Endothelial cell of umbilical vein (primary cell): ENCODE measurements around the gene CPLX1. TPM values are rescaled to one million over a fixed set of nuclear protein-coding genes. Genes with fewer than 3 reads are reported as not detected.

ENCODE experiments used
- BruUV-seq: library from RNA; stranded (reverse); fragments of 400-500 nt; replicated peaks from 2 replicates; lab custom pipeline; 2021; lab: Mats Ljungman, UMichigan
- CTCF ChIA-PET: fragments of 300-600, 350-600 bp; sonication (Branson Sonifier 250); formaldehyde crosslinking; loops from one replicate; lab custom pipeline; 2021; ENCODE audit warnings: antibody characterized with exemption, inconsistent platforms; lab: Charles Lee
- POLR2A ChIA-PET: fragments of 300-600, 350-600 bp; sonication (Branson Sonifier 250); formaldehyde crosslinking; loops from one replicate; lab custom pipeline; 2021; ENCODE audit warnings: antibody characterized with exemption, inconsistent platforms; lab: Charles Lee
- DNase-seq: peaks from one replicate; pipeline ENCODE4 v3.0.0-alpha.2; 2011; ENCODE audit warnings: low read depth, low spot score
- FAIRE-seq: peaks from 2 replicates; lab custom pipeline; 2011; peaks lifted over from hg19 to GRCh38; lab: Jason Lieb, UNC
- H2AFZ ChIP-seq: 2 replicates; pipeline ENCODE4 v1.6.0; 2012; ENCODE audit warnings: low read depth, low read length, control low read depth, inconsistent platforms
- H3K27ac ChIP-seq: 2 replicates; pipeline ENCODE4 v1.5.1; 2011; ENCODE audit warnings: low read depth, mild to moderate bottlenecking, control low read depth, low read length, moderate library complexity; ENCODE audit not compliant: insufficient read depth
- H3K27me3 ChIP-seq, 2 experiments: 2 replicates each; pipeline versions ENCODE4 v1.6.0 to v1.6.1; 2011; ENCODE audit warnings: low read length in 2 of 2, mixed read lengths in 1 of 2; ENCODE audit not compliant: control insufficient read depth in 2 of 2, insufficient read depth in 2 of 2
- H3K36me3 ChIP-seq, 2 experiments: 2 replicates in 1 of 2; 3 replicates in 1 of 2; pipeline ENCODE4 v1.5.1; 2011; ENCODE audit warnings: low read length in 2 of 2, mild to moderate bottlenecking in 1 of 2, moderate library complexity in 1 of 2; ENCODE audit not compliant: control insufficient read depth in 2 of 2, insufficient read depth in 2 of 2; ENCODE audit errors: extremely low read depth in 1 of 2
- H3K4me1 ChIP-seq: 3 replicates; pipeline ENCODE4 v1.5.1; 2011; ENCODE audit warnings: mild to moderate bottlenecking, low read length; ENCODE audit not compliant: control insufficient read depth, insufficient read depth; ENCODE audit errors: extremely low read depth
- H3K4me2 ChIP-seq: 2 replicates; pipeline ENCODE4 v1.6.1; 2011; ENCODE audit warnings: low read length, control low read depth, mixed read lengths; ENCODE audit not compliant: insufficient read depth
- H3K4me3 ChIP-seq, 3 experiments: fragments of 200-600 bp in 1 of 3; sonication (generic), shearing (Covaris generic) in 1 of 3; replicated peaks in 1 of 3; 2 replicates each; pipeline ENCODE4 v1.5.1; 2011 to 2016; ENCODE audit warnings: control low read depth in 3 of 3, low read length in 3 of 3, mild to moderate bottlenecking in 2 of 3, inconsistent platforms in 1 of 3, low read depth in 1 of 3, moderate library complexity in 1 of 3; ENCODE audit not compliant: insufficient read depth in 1 of 3
- H3K79me2 ChIP-seq: 2 replicates; pipeline ENCODE4 v1.6.0; 2012; ENCODE audit warnings: low read length, inconsistent platforms; ENCODE audit not compliant: control insufficient read depth, insufficient read depth
- H3K9ac ChIP-seq: replicated peaks from 2 replicates; pipeline ENCODE3; 2011; ENCODE audit warnings: low read length, control low read depth; ENCODE audit not compliant: insufficient read depth; ENCODE audit errors: extremely low read depth
- H3K9me1 ChIP-seq: replicated peaks from 3 replicates; pipeline ENCODE4 v1.6.0; 2011; ENCODE audit warnings: mild to moderate bottlenecking, low read length; ENCODE audit not compliant: control insufficient read depth, insufficient read depth; ENCODE audit errors: extremely low read depth
- H3K9me3 ChIP-seq: replicated peaks from 2 replicates; pipeline ENCODE4 v1.5.1; 2012; ENCODE audit warnings: low read length, inconsistent platforms; ENCODE audit not compliant: control insufficient read depth, insufficient read depth
- H4K20me1 ChIP-seq: replicated peaks from 2 replicates; pipeline ENCODE3; 2011; ENCODE audit warnings: mild to moderate bottlenecking, low read length; ENCODE audit not compliant: control insufficient read depth, insufficient read depth; ENCODE audit errors: extremely low read depth
- CTCF ChIP-seq, 2 donors: IDR thresholded peaks; 1 replicate in 1 of 2; 2 replicates in 1 of 2; pipeline ENCODE4 v1.5.1; 2011; ENCODE audit warnings: low read length in 2 of 2, mild to moderate bottlenecking in 2 of 2, moderate library complexity in 2 of 2, control low read depth in 1 of 2, inconsistent platforms in 1 of 2, low read depth in 1 of 2; ENCODE audit not compliant: insufficient read depth in 1 of 2; ENCODE audit errors: extremely low read depth in 1 of 2
- EZH2 ChIP-seq: IDR thresholded peaks from 2 replicates; pipeline ENCODE4 v1.6.1; 2012; ENCODE audit warnings: borderline replicate concordance, low read depth, mild to moderate bottlenecking, moderate library complexity, low read length, inconsistent platforms; ENCODE audit not compliant: severe bottlenecking
- FOS ChIP-seq: IDR thresholded peaks from 2 replicates; pipeline ENCODE4 v1.6.1; 2011; ENCODE audit warnings: mild to moderate bottlenecking, low read length, moderate library complexity, borderline replicate concordance; ENCODE audit not compliant: insufficient read depth
- GATA2 ChIP-seq: IDR thresholded peaks from 2 replicates; pipeline ENCODE4 v1.7.0; 2011; ENCODE audit warnings: low read depth, mild to moderate bottlenecking, moderate library complexity, mixed read lengths, low read length; ENCODE audit not compliant: insufficient read length, insufficient read depth
- JUN ChIP-seq: IDR thresholded peaks from 2 replicates; pipeline ENCODE4 v1.6.1; 2011; ENCODE audit warnings: borderline replicate concordance, low read depth; ENCODE audit not compliant: insufficient read length, insufficient read depth
- MAX ChIP-seq: IDR thresholded peaks from 2 replicates; pipeline ENCODE4 v1.6.1; 2011; ENCODE audit not compliant: insufficient read depth, insufficient read length
- MYC ChIP-seq: IDR thresholded peaks from one replicate; pipeline ENCODE4 v1.6.1; 2011; ENCODE audit warnings: mild to moderate bottlenecking, low read depth, low read length
- POLR2A ChIP-seq: IDR thresholded peaks from 2 replicates; pipeline ENCODE4 v1.6.1; 2012; ENCODE audit warnings: low read depth, mild to moderate bottlenecking, control low read depth, low read length
- POLR2AphosphoS5 ChIP-seq: IDR thresholded peaks from 2 replicates; pipeline ENCODE4 v1.6.1; 2012; ENCODE audit warnings: low read depth, mild to moderate bottlenecking, control low read depth, low read length, moderate library complexity; ENCODE audit not compliant: insufficient read depth
- dilution Hi-C: fragments of 300-500 bp; cut with MboI; formaldehyde crosslinking; loops from one replicate; pipeline ENCODE4 v1.15.0; 2019; ENCODE audit warnings: low sequenced_read_pairs; ENCODE audit not compliant: extremely low pct_ligation_motif_present
- intact Hi-C: fragments of 100-400 bp; cut with micrococcal nuclease; formaldehyde crosslinking; loops from one replicate; pipeline ENCODE4 v1.10.0; 2022
- polyA plus RNA-seq, 4 experiments: library from polyadenylated mRNA; depleted of rRNA in 3 of 4; stranded (reverse) in 3 of 4; unstranded in 1 of 4; fragments of >200 nt; gene quantifications; 2 replicates each; pipeline versions ENCODE4 v1.2.1 to v1.2.3, GENCODE V29; 2011 to 2012; ENCODE audit warnings: missing spikeins in 1 of 4
- total RNA-seq: library from RNA; stranded (reverse); gene quantifications from 2 replicates; pipeline ENCODE4 v1.2.3, GENCODE V29; 2021

Gene CPLX1
- total and polyA plus RNA-seq, 2 donors (not counting 3 experiments of a cell fraction or from before 2014, with no cell fraction given), result 1.0 to 1.8 TPM

- no peak overlapping the region for H3K4me2 ChIP-seq
- TF ChIP-seq GATA2 (no peak), EZH2 (no peak), MAX (no peak), MYC (no peak), POLR2AphosphoS5 (no peak), POLR2A (no peak), FOS (no peak), CTCF (IDR thresholded peaks at IDR 0.05; ENCODE audit: extremely low read depth in 1 of 2, insufficient read depth in 1 of 2, low read depth in 1 of 2, low read length in 2 of 2) (no peak), JUN (no peak)
- CTCF ChIA-PET, result interaction anchor here (0.8 kb wide), 1 partner anchor 106 kb away, joined by 3 read pairs; no protein-coding TSS in a partner anchor
- FAIRE-seq, result no peak
- POLR2A ChIA-PET, result no interaction called here
- H3K4me1 ChIP-seq, result no peaks in the 10 kb centered on the region
- intact Hi-C loops, result no loop called here
- H3K36me3 ChIP-seq, result peaks cover 3 to 10% of the 10 kb centered on the region in 2 experiments
- H3K9ac ChIP-seq, result no peak overlapping the region
- BruUV-seq, result no TSS peak
- H3K79me2 ChIP-seq, result no peaks in the 10 kb centered on the region
- no peak overlapping the region for H3K27ac ChIP-seq
- no peaks in the 10 kb centered on the region for H4K20me1 ChIP-seq
- H3K9me1 ChIP-seq, result no peaks in the 10 kb centered on the region
- H3K27me3 ChIP-seq, result no peaks in the 10 kb centered on the region
- dilution Hi-C loops, result no loop called here
- DNase-seq, result no peak
- H2AFZ ChIP-seq, result no peak overlapping the region
- H3K9me3 ChIP-seq, result no peaks in the 10 kb centered on the region
- H3K4me3 ChIP-seq, result no peak overlapping the region
These were observed 23.0 kb upstream of the CPLX1 start for GRCh38 chr4:848803-849477.
